HepG2 (cell line): ENCODE data around the gene IL17A. TPM values are rescaled to one million over a fixed set of nuclear protein-coding genes. Genes with fewer than 3 reads are reported as not detected.
A peak's percentile ranks its signal among the peaks of the same experiment; 100 is the strongest.

ENCODE experiments used
- ATAC-seq: fragments of 200-7000 bp; cut with Tn5 transposase; 3 replicates; pipeline ENCODE4 v1.9.1; 2020; ENCODE audit warnings: mild to moderate bottlenecking, moderate library complexity
- BruUV-seq: library from RNA; stranded (reverse); fragments of 400-500 nt; replicated peaks from 2 replicates; lab custom pipeline; 2021; lab: Mats Ljungman, UMichigan
- CTCF ChIA-PET: fragments of 300-600 bp; formaldehyde crosslinking; extraction: SDS; loops from one replicate; lab custom pipeline; 2021; ENCODE audit warnings: low total read pairs, inconsistent platforms, low intra/inter-chr PET ratio; lab: Yijun Ruan, JAX
- POLR2A ChIA-PET: fragments of 350-600 bp; sonication (Branson Sonifier 250); formaldehyde crosslinking; loops from one replicate; lab custom pipeline; 2020; ENCODE audit warnings: antibody characterized with exemption, inconsistent platforms; lab: Yijun Ruan, JAX
- DNase-seq: peaks from one replicate; pipeline ENCODE4 v3.0.0-alpha.2; 2015; ENCODE audit warnings: low spot score
- FAIRE-seq: peaks from 3 replicates; lab custom pipeline; 2011; peaks lifted over from hg19 to GRCh38; lab: Jason Lieb, UNC
- H2AFZ ChIP-seq: one replicate; pipeline ENCODE4 v1.6.1; 2011; ENCODE audit warnings: low read length, inconsistent platforms
- H3K27ac ChIP-seq: fragments of 300-600 bp; 3 replicates; pipeline ENCODE4 v1.8.0; 2011; ENCODE audit warnings: mixed run types, mild to moderate bottlenecking, mixed read lengths, low read length, inconsistent platforms; ENCODE audit not compliant: insufficient read depth; ENCODE audit errors: extremely low read length
- H3K27me3 ChIP-seq, 2 experiments: fragments of 200-600 bp in 1 of 2; 2 replicates in 1 of 2; 3 replicates in 1 of 2; pipeline versions ENCODE4 v1.6.0 to v1.8.0; 2011; ENCODE audit warnings: low read length in 2 of 2, mild to moderate bottlenecking in 2 of 2, moderate library complexity in 2 of 2, inconsistent platforms in 1 of 2; ENCODE audit not compliant: insufficient read depth in 2 of 2, control insufficient read depth in 1 of 2
- H3K36me3 ChIP-seq, 2 experiments: fragments of 200-600 bp in 1 of 2; replicated peaks in 1 of 2; 2 replicates in 1 of 2; 3 replicates in 1 of 2; pipeline versions ENCODE4 v1.5.1 to v1.8.0; 2011; ENCODE audit warnings: low read length in 2 of 2, inconsistent platforms in 1 of 2; ENCODE audit not compliant: insufficient read depth in 2 of 2, control insufficient read depth in 1 of 2
- H3K4me1 ChIP-seq: 2 replicates; pipeline ENCODE4 v1.5.1; 2012; ENCODE audit warnings: low read length, inconsistent platforms; ENCODE audit not compliant: insufficient read depth
- H3K4me2 ChIP-seq: 2 replicates; pipeline ENCODE4 v1.6.0; 2011; ENCODE audit warnings: low read depth, low read length, inconsistent platforms
- H3K4me3 ChIP-seq, 3 experiments: fragments of 200-600 bp in 1 of 3; sonication (generic), shearing (Covaris generic) in 1 of 3; replicated peaks in 1 of 3; 2 replicates each; pipeline ENCODE4 v1.5.1; 2011 to 2016; ENCODE audit warnings: low read length in 3 of 3, inconsistent platforms in 2 of 3, low read depth in 2 of 3, mild to moderate bottlenecking in 2 of 3, control low read depth in 1 of 3, mixed read lengths in 1 of 3; ENCODE audit not compliant: insufficient read depth in 1 of 3
- H3K79me2 ChIP-seq: one replicate; pipeline ENCODE4 v1.6.1; 2011; ENCODE audit warnings: low read length, inconsistent platforms; ENCODE audit not compliant: insufficient read depth
- H3K9ac ChIP-seq: 2 replicates; pipeline ENCODE4 v1.6.0; 2011; ENCODE audit warnings: mild to moderate bottlenecking, low read depth, low read length, inconsistent platforms; ENCODE audit not compliant: insufficient read depth
- H3K9me3 ChIP-seq: 2 replicates; pipeline ENCODE4 v1.5.1; 2012; ENCODE audit warnings: mild to moderate bottlenecking, low read length
- H4K20me1 ChIP-seq: 2 replicates; pipeline ENCODE4 v1.6.0; 2011; ENCODE audit warnings: inconsistent platforms, mild to moderate bottlenecking, low read length, moderate library complexity; ENCODE audit not compliant: insufficient read depth
- BCL6 ChIP-seq: IDR thresholded peaks from 2 replicates; pipeline ENCODE4 v1.6.1; 2016; ENCODE audit warnings: missing genetic modification reagents, missing compliant biosample characterization
- CEBPB ChIP-seq: IDR thresholded peaks from 2 replicates; pipeline ENCODE4 v1.6.1; 2011; ENCODE audit warnings: low read depth, low read length, improper control_type of control experiment, borderline replicate concordance
- CEBPG ChIP-seq: IDR thresholded peaks from 2 replicates; pipeline ENCODE4 v1.6.1; 2016
- FOXC1 ChIP-seq: sonication (generic); formaldehyde crosslinking; IDR thresholded peaks from 2 replicates; pipeline ENCODE4 v1.8.0; 2022; ENCODE audit warnings: mild to moderate bottlenecking, missing genetic modification reagents, borderline replicate concordance
- HOXD1 ChIP-seq: sonication (generic); formaldehyde crosslinking; IDR thresholded peaks from 2 replicates; pipeline ENCODE4 v1.5.0; 2020; ENCODE audit warnings: missing genetic modification reagents
- MEIS1 ChIP-seq: sonication (generic); formaldehyde crosslinking; IDR thresholded peaks from 2 replicates; pipeline ENCODE4 v1.9.0; 2021; ENCODE audit warnings: mild to moderate bottlenecking, missing genetic modification reagents, moderate library complexity, borderline replicate concordance
- PCBP2 ChIP-seq: fragments of 200-400 bp; formaldehyde crosslinking; optimal IDR thresholded peaks from 2 replicates; pipeline ENCODE3; 2018; ENCODE audit warnings: low read length, low read depth; ENCODE audit not compliant: poor library complexity, severe bottlenecking
- RAD21 ChIP-seq: fragments of 450-650 bp; formaldehyde crosslinking; IDR thresholded peaks from 2 replicates; pipeline ENCODE4 v1.5.0; 2020; ENCODE audit warnings: mild to moderate bottlenecking
- SALL1 ChIP-seq: sonication (generic); formaldehyde crosslinking; IDR thresholded peaks from 2 replicates; pipeline ENCODE4 v1.8.0; 2022; ENCODE audit warnings: mild to moderate bottlenecking, missing genetic modification reagents
- SIN3B ChIP-seq: fragments of 150-350 bp; IDR thresholded peaks from 2 replicates; pipeline ENCODE4 v1.6.1; 2014; ENCODE audit warnings: low read length
- SMC3 ChIP-seq: IDR thresholded peaks from 2 replicates; pipeline ENCODE4 v1.6.1; 2011; ENCODE audit warnings: low read length, improper control_type of control experiment
- SRF ChIP-seq: IDR thresholded peaks from 2 replicates; pipeline ENCODE4 v1.6.1; 2011; ENCODE audit warnings: mild to moderate bottlenecking, low read depth, low read length, moderate library complexity
- STAG1 ChIP-seq: sonication (generic); formaldehyde crosslinking; IDR thresholded peaks from 2 replicates; pipeline ENCODE4 v1.4.0; 2020; ENCODE audit warnings: missing genetic modification reagents
- TBX2 ChIP-seq: sonication (generic); formaldehyde crosslinking; IDR thresholded peaks from 2 replicates; pipeline ENCODE4 v1.5.0; 2020; ENCODE audit warnings: missing genetic modification reagents, mild to moderate bottlenecking, borderline replicate concordance
- TEAD3 ChIP-seq: optimal IDR thresholded peaks from 2 replicates; pipeline ENCODE3; 2016; ENCODE audit warnings: borderline replicate concordance
- WIZ ChIP-seq: sonication (generic); formaldehyde crosslinking; IDR thresholded peaks from 2 replicates; pipeline ENCODE4 v1.5.1; 2020; ENCODE audit warnings: mild to moderate bottlenecking, missing genetic modification reagents
- XRCC5 ChIP-seq: fragments of 200-400 bp; formaldehyde crosslinking; optimal IDR thresholded peaks from 2 replicates; pipeline ENCODE3; 2017; ENCODE audit warnings: mild to moderate bottlenecking, low read length
- ZNF441 ChIP-seq: sonication (generic); formaldehyde crosslinking; IDR thresholded peaks from 2 replicates; pipeline ENCODE4 v1.7.0; 2021; ENCODE audit warnings: missing genetic modification reagents, borderline replicate concordance
- ZNF484 ChIP-seq: sonication (generic); formaldehyde crosslinking; IDR thresholded peaks from 2 replicates; pipeline ENCODE4 v1.5.1; 2020; ENCODE audit warnings: mild to moderate bottlenecking, low read depth, missing genetic modification reagents, borderline replicate concordance
- ZNF556 ChIP-seq: sonication (generic); formaldehyde crosslinking; IDR thresholded peaks from 2 replicates; pipeline ENCODE4 v1.4.0; 2020; ENCODE audit warnings: mild to moderate bottlenecking, missing genetic modification reagents, borderline replicate concordance
- ZNF678 ChIP-seq: sonication (generic); formaldehyde crosslinking; IDR thresholded peaks from 2 replicates; pipeline ENCODE4 v1.4.0; 2020; ENCODE audit warnings: mild to moderate bottlenecking, missing genetic modification reagents
- WGBS: methylation state at CpG from one replicate; pipeline ENCODE4 v1.1.6; 2017; ENCODE audit warnings: low lambda C conversion rate; 5-methylcytosine and 5-hydroxymethylcytosine counted together
- in situ Hi-C: cut with HindIII; loops from 2 replicates; pipeline ENCODE4 v1.10.0; 2017; ENCODE audit warnings: low pct_unique_long_range_greater_than_20kb; ENCODE audit not compliant: extremely low pct_ligation_motif_present
- intact Hi-C: fragments of 100-400 bp; cut with micrococcal nuclease; formaldehyde crosslinking; loops from one replicate; pipeline ENCODE4 v1.10.0; 2022; ENCODE audit not compliant: unreplicated experiment
- polyA plus RNA-seq, 8 experiments: library from polyadenylated mRNA; depleted of rRNA in 3 of 8; stranded (reverse) in 7 of 8; unstranded in 1 of 8; fragments of >200 nt; fragmentation: Illumina TruSeq in 4 of 8; extraction: Trizol in 4 of 8; gene quantifications; 2 replicates each; pipeline versions ENCODE4 v1.2.1 to v1.2.3, GENCODE V29; 2011 to 2016; ENCODE audit warnings: low read depth in 4 of 8, missing spikeins in 1 of 8, mixed read lengths in 1 of 8; ENCODE audit not compliant: insufficient read depth in 1 of 8
- total RNA-seq, 5 experiments: library from RNA; depleted of rRNA; stranded (reverse); fragments of >200 nt; fragmentation: Illumina TruSeq; extraction: Trizol; gene quantifications; 2 replicates each; pipeline ENCODE4 v1.2.3, GENCODE V29; 2016; ENCODE audit warnings: low read depth in 1 of 5
- TF ChIP-seq, protein P1 (sequence below): sonication (generic); formaldehyde crosslinking; IDR thresholded peaks from 2 replicates; pipeline ENCODE4 v1.4.0; 2020; ENCODE audit warnings: missing genetic modification reagents
- TF ChIP-seq, protein P2 (sequence below): sonication (generic); formaldehyde crosslinking; IDR thresholded peaks from 2 replicates; pipeline ENCODE4 v1.5.0; 2020; ENCODE audit warnings: mild to moderate bottlenecking, missing genetic modification reagents, moderate library complexity

Gene IL17A
- total and polyA plus RNA-seq, 2 of the 13 experiments (the other 11 are each of a cell fraction or from before 2014, with no cell fraction given), result not detected

DNA sequence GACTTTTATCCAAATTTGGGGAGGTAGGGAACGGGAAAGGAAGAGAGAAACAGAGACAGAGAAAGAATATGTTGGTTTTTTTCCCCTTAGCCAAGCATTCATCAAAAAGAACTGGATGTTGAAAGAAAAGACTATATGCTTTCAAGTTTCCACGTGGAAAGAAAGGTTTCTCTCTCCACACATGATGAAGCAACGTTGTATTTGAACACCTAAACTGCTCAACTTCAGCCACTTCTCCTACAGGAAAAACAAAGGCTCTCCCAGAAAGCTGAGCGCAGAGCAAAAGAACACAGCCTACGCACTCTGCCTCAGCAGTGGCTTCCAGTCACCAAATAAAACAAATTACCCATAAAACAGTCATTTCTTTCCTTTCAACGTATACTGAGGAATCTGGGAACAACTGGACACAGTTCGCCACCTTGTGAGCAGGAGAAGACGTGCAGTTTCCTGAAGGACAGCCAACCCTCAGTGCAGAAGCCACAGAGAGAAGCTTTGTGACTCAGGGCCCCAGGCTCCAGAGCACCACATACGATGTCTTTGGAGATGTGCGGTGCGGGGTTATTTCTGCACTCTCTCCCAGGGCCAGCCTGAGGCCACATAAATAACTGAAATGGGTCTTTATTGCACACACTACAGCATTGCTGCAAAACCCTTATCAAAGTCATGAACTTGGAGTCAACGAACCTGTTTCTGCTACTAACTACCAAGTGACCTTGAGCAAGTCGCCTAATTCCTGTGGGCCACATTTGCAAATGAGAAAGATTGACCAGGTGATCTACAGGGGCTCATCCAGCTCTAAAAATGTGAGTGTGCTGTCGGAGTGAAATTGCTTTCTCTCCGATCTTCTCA is 48.0 kb downstream of the IL17A start:
- Histone ChIP-seq H3K27ac (no peak overlapping the region), H4K20me1 (no peaks in the 10 kb centered on the region), H3K79me2 (no peaks in the 10 kb centered on the region), H3K27me3 (peaks cover 0 to 27% of the 10 kb centered on the region in 2 experiments; a peak in 2 of 5 replicates), H3K9ac (no peak overlapping the region), H3K9me3 (no peaks in the 10 kb centered on the region), H2AFZ (peak overlapping the region; percentile 47), H3K4me1 (peaks cover 10% of the 10 kb centered on the region), H3K4me2 (peak overlapping the region; percentile 42), H3K4me3 (no peak overlapping the region; a peak in 1 of 6 replicates), H3K36me3 (no peaks in the 10 kb centered on the region)
- FAIRE-seq, result peak; percentile 93
- no TSS peak for BruUV-seq
- peak; percentile 68 for DNase-seq
- in situ Hi-C loops (loop anchor here (10.0 kb wide), 1 partner anchor 69 kb away; no protein-coding TSS in a partner anchor), intact Hi-C loops (loop anchor here (1.0 kb wide), 2 partner anchors 29 to 71 kb away; no protein-coding TSS in a partner anchor)
- CTCF ChIA-PET, result interaction anchor here (1.8 to 3.1 kb wide), 2 partner anchors 30 to 71 kb away, joined by 4 to 17 read pairs; no protein-coding TSS in a partner anchor
- ATAC-seq, result peak; percentile 99
- POLR2A ChIA-PET, result no interaction called here
- TF ChIP-seq ZNF484 (CRISPR knock-in tag) (no peak), ZNF441 (no peak), SRF (no peak), TBX2 (peak; percentile 46; the same call in 1 of the 2 replicates), XRCC5 (peak; percentile 50), RAD21 (CRISPR knock-in tag) (peak; percentile 70; the same call in 1 of the 2 replicates), SMC3 (peak; percentile 69; the same call in 1 of the 2 replicates), STAG1 (CRISPR knock-in tag) (peak; percentile 85), CEBPB (0 out of 2 replicates have a peak, but pooled peaks have one; percentile 57), CEBPG (CRISPR knock-in tag) (peak; percentile 40), ZNF556 (CRISPR knock-in tag) (no peak), MEIS1 (CRISPR knock-in tag) (no peak), HOXD1 (CRISPR knock-in tag) (no peak), SALL1 (CRISPR knock-in tag) (peak; percentile 54), FOXC1 (peak; percentile 47; the same call in 1 of the 2 replicates), ZNF678 (CRISPR knock-in tag) (no peak), TEAD3 (CRISPR knock-in tag) (peak; percentile 16), BCL6 (CRISPR knock-in tag) (peak; percentile 38; the same call in 1 of the 2 replicates), PCBP2 (no peak), SIN3B (no peak), WIZ (no peak)
- TF ChIP-seq, protein P1, sequence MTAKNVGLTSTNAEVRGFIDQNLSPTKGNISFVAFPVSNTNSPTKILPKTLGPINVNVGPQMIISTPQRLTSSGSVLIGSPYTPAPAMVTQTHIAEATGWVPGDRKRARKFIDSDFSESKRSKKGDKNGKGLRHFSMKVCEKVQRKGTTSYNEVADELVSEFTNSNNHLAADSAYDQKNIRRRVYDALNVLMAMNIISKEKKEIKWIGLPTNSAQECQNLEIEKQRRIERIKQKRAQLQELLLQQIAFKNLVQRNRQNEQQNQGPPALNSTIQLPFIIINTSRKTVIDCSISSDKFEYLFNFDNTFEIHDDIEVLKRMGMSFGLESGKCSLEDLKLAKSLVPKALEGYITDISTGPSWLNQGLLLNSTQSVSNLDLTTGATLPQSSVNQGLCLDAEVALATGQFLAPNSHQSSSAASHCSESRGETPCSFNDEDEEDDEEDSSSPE (CRISPR knock-in tag), result no peak
- TF ChIP-seq, protein P2, sequence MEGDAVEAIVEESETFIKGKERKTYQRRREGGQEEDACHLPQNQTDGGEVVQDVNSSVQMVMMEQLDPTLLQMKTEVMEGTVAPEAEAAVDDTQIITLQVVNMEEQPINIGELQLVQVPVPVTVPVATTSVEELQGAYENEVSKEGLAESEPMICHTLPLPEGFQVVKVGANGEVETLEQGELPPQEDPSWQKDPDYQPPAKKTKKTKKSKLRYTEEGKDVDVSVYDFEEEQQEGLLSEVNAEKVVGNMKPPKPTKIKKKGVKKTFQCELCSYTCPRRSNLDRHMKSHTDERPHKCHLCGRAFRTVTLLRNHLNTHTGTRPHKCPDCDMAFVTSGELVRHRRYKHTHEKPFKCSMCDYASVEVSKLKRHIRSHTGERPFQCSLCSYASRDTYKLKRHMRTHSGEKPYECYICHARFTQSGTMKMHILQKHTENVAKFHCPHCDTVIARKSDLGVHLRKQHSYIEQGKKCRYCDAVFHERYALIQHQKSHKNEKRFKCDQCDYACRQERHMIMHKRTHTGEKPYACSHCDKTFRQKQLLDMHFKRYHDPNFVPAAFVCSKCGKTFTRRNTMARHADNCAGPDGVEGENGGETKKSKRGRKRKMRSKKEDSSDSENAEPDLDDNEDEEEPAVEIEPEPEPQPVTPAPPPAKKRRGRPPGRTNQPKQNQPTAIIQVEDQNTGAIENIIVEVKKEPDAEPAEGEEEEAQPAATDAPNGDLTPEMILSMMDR (CRISPR knock-in tag), result peak; percentile 86
- WGBS, result 10% methylated on average over 15 of the region's 15 CpGs
